ENCODE data around the gene EPHB4. TPM values are rescaled to one million over a fixed set of nuclear protein-coding genes. Genes with fewer than 3 reads are reported as not detected.
A peak's percentile ranks its signal among the peaks of the same experiment; 100 is the strongest.

EPHB4 gene
- total and polyA plus RNA-seq, 11 donors: 10.7 to 76.2 (median 21.4) TPM

GRCh38 chr7:100840470-100841100 lies 13.3 kb upstream of the EPHB4 start:
- no peaks in the 10 kb centered on the region for H3K9me3 ChIP-seq
- WGBS, 4 donors: 73 to 80% (median 75%) methylated on average over 8 of the region's 8 CpGs
- intact Hi-C loops (cut with DNase I): no loop called here
- no peaks in the 10 kb centered on the region for H3K36me3 ChIP-seq
- no peak overlapping the region for H3K27ac ChIP-seq
- peaks cover 0 to 20% (median 8%) of the 10 kb centered on the region in 12 donors for H3K4me1 ChIP-seq
- H3K27me3 ChIP-seq: no peaks in the 10 kb centered on the region
- ATAC-seq: no peak
- DNase-seq: peak in 1 of 5 donors; percentile 1
- no peak overlapping the region for H3K4me3 ChIP-seq
- TF ChIP-seq, protein P1, sequence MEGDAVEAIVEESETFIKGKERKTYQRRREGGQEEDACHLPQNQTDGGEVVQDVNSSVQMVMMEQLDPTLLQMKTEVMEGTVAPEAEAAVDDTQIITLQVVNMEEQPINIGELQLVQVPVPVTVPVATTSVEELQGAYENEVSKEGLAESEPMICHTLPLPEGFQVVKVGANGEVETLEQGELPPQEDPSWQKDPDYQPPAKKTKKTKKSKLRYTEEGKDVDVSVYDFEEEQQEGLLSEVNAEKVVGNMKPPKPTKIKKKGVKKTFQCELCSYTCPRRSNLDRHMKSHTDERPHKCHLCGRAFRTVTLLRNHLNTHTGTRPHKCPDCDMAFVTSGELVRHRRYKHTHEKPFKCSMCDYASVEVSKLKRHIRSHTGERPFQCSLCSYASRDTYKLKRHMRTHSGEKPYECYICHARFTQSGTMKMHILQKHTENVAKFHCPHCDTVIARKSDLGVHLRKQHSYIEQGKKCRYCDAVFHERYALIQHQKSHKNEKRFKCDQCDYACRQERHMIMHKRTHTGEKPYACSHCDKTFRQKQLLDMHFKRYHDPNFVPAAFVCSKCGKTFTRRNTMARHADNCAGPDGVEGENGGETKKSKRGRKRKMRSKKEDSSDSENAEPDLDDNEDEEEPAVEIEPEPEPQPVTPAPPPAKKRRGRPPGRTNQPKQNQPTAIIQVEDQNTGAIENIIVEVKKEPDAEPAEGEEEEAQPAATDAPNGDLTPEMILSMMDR (IDR thresholded peaks at IDR 0.05): no peak
- TF ChIP-seq POLR2A (IDR thresholded peaks at IDR 0.05): no peak

DNA sequence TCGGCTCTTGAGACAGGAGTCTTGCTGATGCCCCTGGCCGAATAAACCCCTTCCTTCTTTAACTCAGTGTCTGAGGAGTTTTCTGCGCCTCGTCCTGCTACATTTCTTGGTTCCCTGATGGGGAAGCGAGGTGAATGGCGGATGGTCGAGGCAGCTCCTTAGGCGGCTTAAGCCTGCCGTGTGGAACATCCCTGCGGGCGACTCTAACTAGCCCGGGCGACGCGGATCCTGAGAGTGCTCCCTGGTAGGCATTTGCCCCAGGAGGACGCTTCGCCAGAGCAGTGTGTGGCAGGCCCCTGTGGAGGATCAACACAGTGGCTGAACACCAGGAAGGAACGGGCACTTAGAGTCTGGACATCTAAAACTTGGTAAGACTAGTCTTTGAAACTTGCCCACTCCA lies 12.0 kb upstream of the EPHB4 start:
- intact Hi-C loops (cut with DNase I): loop anchor here in 3 of 10 donors (5.0 kb wide), 1 partner anchor 37 kb away; no protein-coding TSS in a partner anchor
- H3K27ac ChIP-seq: no peak overlapping the region
- peaks cover 0 to 24% (median 8%) of the 10 kb centered on the region in 12 donors for H3K4me1 ChIP-seq
- no peaks in the 10 kb centered on the region for H3K27me3 ChIP-seq
- no peak overlapping the region for H3K4me3 ChIP-seq
- 95 to 96% (median 96%) methylated on average over 18 of the region's 18 CpGs for WGBS, 4 donors
- no peaks in the 10 kb centered on the region for H3K36me3 ChIP-seq
- ATAC-seq (no peak), DNase-seq (peak in 1 of 5 donors; percentile 29)
- H3K9me3 ChIP-seq: no peaks in the 10 kb centered on the region
- TF ChIP-seq POLR2A (IDR thresholded peaks at IDR 0.05): no peak
- TF ChIP-seq, protein P1 (IDR thresholded peaks at IDR 0.05): no peak

DNA sequence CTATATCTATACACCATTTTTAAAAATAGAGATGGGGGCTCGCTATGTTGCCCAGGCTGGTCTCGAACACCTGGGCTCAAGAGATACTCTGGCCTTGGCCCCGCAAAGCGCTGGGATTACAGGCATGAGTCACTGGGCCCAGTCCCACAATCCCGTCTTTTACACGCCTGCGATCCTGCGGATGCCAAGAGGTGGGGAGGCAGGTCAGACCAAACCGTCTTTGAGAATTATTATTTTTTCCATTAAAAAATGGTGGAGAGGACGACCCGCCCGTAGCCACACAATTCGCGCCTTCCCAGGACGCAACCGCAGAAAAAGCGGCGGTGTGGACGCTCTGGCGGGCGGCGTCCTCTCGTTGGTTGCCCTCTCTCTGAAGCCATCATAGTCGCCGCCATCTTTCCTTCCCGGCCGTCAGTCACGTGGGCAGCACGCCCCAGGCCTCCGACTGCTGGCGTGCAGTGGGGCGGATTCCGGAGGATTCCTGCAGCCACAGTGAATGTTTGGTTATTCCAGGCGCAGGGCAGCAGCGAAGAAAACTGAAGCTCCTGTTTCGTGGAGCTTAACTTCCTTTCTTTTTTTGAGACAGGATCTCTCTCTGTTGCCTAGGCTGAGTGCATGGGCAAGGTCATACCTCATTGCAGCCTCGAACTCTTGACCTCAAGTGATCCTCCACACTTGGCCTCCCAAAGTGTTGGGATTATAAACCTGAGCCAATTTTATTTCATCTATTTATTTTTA lies 9.9 kb upstream of the EPHB4 start:
- DNase-seq (peak; percentile 93 to 96 (median 94)), ATAC-seq (peak; percentile 88 to 95 (median 94))
- Histone ChIP-seq H3K27ac (peak overlapping the region; percentile 80 to 95 (median 90)), H3K4me3 (peak overlapping the region; percentile 9 to 59 (median 50)), H3K27me3 (no peaks in the 10 kb centered on the region), H3K9me3 (no peaks in the 10 kb centered on the region), H3K36me3 (no peaks in the 10 kb centered on the region), H3K4me1 (peaks cover 0 to 24% (median 7%) of the 10 kb centered on the region in 12 donors)
- WGBS, 4 donors: 3 to 4% (median 3%) methylated on average over 31 to 37 of the region's 37 CpGs
- intact Hi-C loops (cut with DNase I): loop anchor here in 3 of 10 donors (5.0 kb wide), 1 partner anchor 35 kb away; no protein-coding TSS in a partner anchor
- TF ChIP-seq, protein P1 (IDR thresholded peaks at IDR 0.05): peak in 1 of 12 donors; percentile 8
- TF ChIP-seq POLR2A (IDR thresholded peaks at IDR 0.05): peak in 1 of 2 donors; percentile 49

- no peak for ATAC-seq
- intact Hi-C loops (cut with DNase I): loop anchor here in 4 of 10 donors (1.0 to 5.0 kb wide), 2 partner anchors 8 to 34 kb away; no protein-coding TSS in a partner anchor
These were observed 9.4 kb upstream of the EPHB4 start for GRCh38 chr7:100836812-100837098.

More at GRCh38 chr7:100836812-100837098, 9.4 kb upstream of the EPHB4 start:
- WGBS, 4 donors: 27 to 44% (median 38%) methylated on average over 6 of the region's 6 CpGs
- DNase-seq: no peak
- Histone ChIP-seq H3K27me3 (no peaks in the 10 kb centered on the region), H3K27ac (peak overlapping the region; percentile 80 to 95 (median 90)), H3K36me3 (no peaks in the 10 kb centered on the region), H3K4me1 (peaks cover 0 to 24% (median 7%) of the 10 kb centered on the region in 12 donors), H3K9me3 (no peaks in the 10 kb centered on the region), H3K4me3 (peak overlapping the region; percentile 9 to 59 (median 50))
- TF ChIP-seq POLR2A (IDR thresholded peaks at IDR 0.05): no peak
